ENCODE data around the gene ZNF710.

GRCh38 chr15:90049030-90049429 lies 47.9 kb downstream of the ZNF710 start:
- TF ChIP-seq CTCF (IDR thresholded peaks at IDR 0.05) (no peak), POLR2A (IDR thresholded peaks at IDR 0.05) (no peak)

Data from testis (tissue), 2 donors.